GM23248 (cell line): ENCODE data around the gene KCTD15.

Experiments
- EZH2 ChIP-seq: fragments of 200-600 bp; sonication (generic); IDR thresholded peaks from 2 replicates; pipeline ENCODE4 v1.6.1; 2018; ENCODE audit warnings: antibody characterized with exemption, mild to moderate bottlenecking; ENCODE audit not compliant: insufficient read depth, poor library complexity, severe bottlenecking
- EZH2phosphoT487 ChIP-seq: fragments of 200-600 bp; sonication (generic); IDR thresholded peaks from 2 replicates; pipeline ENCODE4 v1.6.1; 2018; ENCODE audit warnings: antibody characterized with exemption, moderate library complexity, mild to moderate bottlenecking, low read depth; ENCODE audit not compliant: insufficient read depth

GRCh38 chr19:33795370-33796163, 1.1 kb upstream of the KCTD15 start:
- TF ChIP-seq EZH2 (no peak), EZH2phosphoT487 (no peak)
